Measurements from ENCODE around the gene COX5A. TPM values are rescaled to one million over a fixed set of nuclear protein-coding genes. Genes with fewer than 3 reads are reported as not detected.

COX5A gene
- 525 to 634 TPM (median 565 TPM) in 5 replicates for total RNA-seq (2022; extraction: Qiagen RNA extraction; ENCODE audit: low read depth)

GRCh38 chr15:74937590-74938371 is at the start of gene COX5A:
COX5A (minus strand) TSS chr15:74938073; CDS start chr15:74938014, 59 bp downstream.

GRCh38 chr15:74956648-74957475 is 19.0 kb upstream of the COX5A start, which contains the start of gene RPP25:
RPP25 (minus strand) TSS chr15:74956772; CDS start chr15:74956583, 189 bp downstream.

GRCh38 chr15:74906450-74907162 is 31.3 kb downstream of the COX5A start, which contains the start of gene FAM219B:
FAM219B (minus strand) TSS chr15:74906851; CDS start chr15:74906800, 51 bp downstream.

GRCh38 chr15:74889883-74890664 is 47.8 kb downstream of the COX5A start, which contains the start of gene MPI:
MPI (plus strand) TSS chr15:74890042; CDS start chr15:74890074, 32 bp downstream.

GRCh38 chr15:74873036-74873755 is 64.7 kb downstream of the COX5A start, which contains the start of gene SCAMP2:
SCAMP2 (minus strand) TSS chr15:74873365; CDS start chr15:74873255, 110 bp downstream.

Other genes with a start within 250 kb of the COX5A start
- gene EDC3, start 242.0 kb downstream of the COX5A start, total RNA-seq (2022; extraction: Qiagen RNA extraction; ENCODE audit: low read depth) = 17.1 to 23.2 TPM (median 19.0 TPM) in 5 replicates
- gene CYP1A1, start 212.5 kb downstream of the COX5A start, total RNA-seq (2022; extraction: Qiagen RNA extraction; ENCODE audit: low read depth) = 1.1 to 2.3 TPM (median 1.7 TPM) in 5 replicates
- gene CYP1A2, start 189.2 kb downstream of the COX5A start, total RNA-seq (2022; extraction: Qiagen RNA extraction; ENCODE audit: low read depth) = 0.05 TPM in 1 of 5 replicates, not detected in the others
- gene CSK, start 156.0 kb downstream of the COX5A start, total RNA-seq (2022; extraction: Qiagen RNA extraction; ENCODE audit: low read depth) = 55.9 to 67.4 TPM (median 62.0 TPM) in 5 replicates
- gene LMAN1L, start 125.2 kb downstream of the COX5A start, total RNA-seq (2022; extraction: Qiagen RNA extraction; ENCODE audit: low read depth) = not detected in 5 replicates
- gene CPLX3, start 111.4 kb downstream of the COX5A start, total RNA-seq (2022; extraction: Qiagen RNA extraction; ENCODE audit: low read depth) = 0.07 to 0.13 TPM in 2 of 5 replicates, not detected in the others
- gene ULK3, start 94.9 kb downstream of the COX5A start, total RNA-seq (2022; extraction: Qiagen RNA extraction; ENCODE audit: low read depth) = 29.2 to 34.6 TPM (median 32.7 TPM) in 5 replicates
- 54.4 to 68.8 TPM (median 65.9 TPM) in 5 replicates for gene SCAMP2, start 64.7 kb downstream of the COX5A start, total RNA-seq (2022; extraction: Qiagen RNA extraction; ENCODE audit: low read depth)
- 27.2 to 38.6 TPM (median 30.2 TPM) in 5 replicates for gene MPI, start 48.0 kb downstream of the COX5A start, total RNA-seq (2022; extraction: Qiagen RNA extraction; ENCODE audit: low read depth)
- gene FAM219B, start 31.2 kb downstream of the COX5A start, total RNA-seq (2022; extraction: Qiagen RNA extraction; ENCODE audit: low read depth) = 30.1 to 38.8 TPM (median 36.4 TPM) in 5 replicates
- 22.1 to 29.5 TPM (median 27.1 TPM) in 5 replicates for gene RPP25, start 18.7 kb upstream of the COX5A start, total RNA-seq (2022; extraction: Qiagen RNA extraction; ENCODE audit: low read depth)
- 10.1 to 14.2 TPM (median 12.0 TPM) in 5 replicates for gene SCAMP5, start 57.5 kb upstream of the COX5A start, total RNA-seq (2022; extraction: Qiagen RNA extraction; ENCODE audit: low read depth)
- gene PPCDC, start 85.5 kb upstream of the COX5A start, total RNA-seq (2022; extraction: Qiagen RNA extraction; ENCODE audit: low read depth) = 12.4 to 18.3 TPM (median 16.6 TPM) in 5 replicates

Data from A549 treated with GW870086 at 1 μM for 4 hours (cell line).